Neural cell (in vitro differentiated cells): ENCODE measurements around the gene SH3PXD2A. TPM values are rescaled to one million over a fixed set of nuclear protein-coding genes. Genes with fewer than 3 reads are reported as not detected.

ENCODE experiments used
- H2AFZ ChIP-seq: fragments of 200-600, 300-800 bp; sonication (generic), shearing (Covaris generic); 2 replicates; pipeline ENCODE4 v1.6.0; 2014; ENCODE audit warnings: low read depth, mild to moderate bottlenecking, antibody characterized with exemption, low read length, moderate library complexity
- H3F3A ChIP-seq: fragments of 200-600 bp; shearing (Covaris generic); 2 replicates; pipeline ENCODE4 v1.6.1; 2016; ENCODE audit warnings: mild to moderate bottlenecking, moderate library complexity, mixed read lengths, antibody characterized with exemption, low read length; ENCODE audit not compliant: insufficient read depth, poor library complexity, severe bottlenecking
- H3K27ac ChIP-seq: fragments of 200-600, 300-800 bp; sonication (generic), shearing (Covaris generic); 2 replicates; pipeline ENCODE4 v1.5.1; 2014; ENCODE audit warnings: mild to moderate bottlenecking, low read length, moderate library complexity
- H3K27me3 ChIP-seq: fragments of 300-800, 200-600 bp; sonication (generic), shearing (Covaris generic); 2 replicates; pipeline ENCODE4 v1.6.0; 2014; ENCODE audit warnings: mild to moderate bottlenecking, low read depth, low read length, moderate library complexity; ENCODE audit not compliant: insufficient read depth
- H3K36me3 ChIP-seq: fragments of 300-800, 200-600 bp; sonication (generic), shearing (Covaris generic); 2 replicates; pipeline ENCODE4 v1.5.1; 2014; ENCODE audit warnings: mild to moderate bottlenecking, antibody characterized with exemption, low read length, moderate library complexity; ENCODE audit not compliant: insufficient read depth
- H3K4me2 ChIP-seq: fragments of 300-800, 200-600 bp; sonication (generic), shearing (Covaris generic); 2 replicates; pipeline ENCODE4 v1.6.0; 2014; ENCODE audit warnings: mild to moderate bottlenecking, low read length
- H3K4me3 ChIP-seq: fragments of 300-800, 200-600 bp; sonication (generic), shearing (Covaris generic); 2 replicates; pipeline ENCODE4 v1.5.1; 2014; ENCODE audit warnings: mild to moderate bottlenecking, low read length, moderate library complexity
- H3K79me2 ChIP-seq: fragments of 200-600 bp; shearing (Covaris generic); replicated peaks from 2 replicates; pipeline ENCODE4 v1.6.0; 2014; ENCODE audit warnings: mild to moderate bottlenecking, low read length, moderate library complexity; ENCODE audit not compliant: insufficient read depth
- H3K9ac ChIP-seq: fragments of 300-800, 200-600 bp; sonication (generic), shearing (Covaris generic); 2 replicates; pipeline ENCODE4 v1.6.1; 2016; ENCODE audit warnings: mild to moderate bottlenecking, low read length, mixed read lengths
- H3K9me2 ChIP-seq: fragments of 200-600 bp; shearing (Covaris generic); 2 replicates; pipeline ENCODE4 v1.6.1; 2016; ENCODE audit warnings: mild to moderate bottlenecking, low read length, mixed read lengths; ENCODE audit not compliant: insufficient read depth
- H3K9me3 ChIP-seq: fragments of 200-600, 300-800 bp; sonication (generic), shearing (Covaris generic); 2 replicates; pipeline ENCODE4 v1.6.1; 2016; ENCODE audit warnings: mild to moderate bottlenecking, mixed run types, low read length, moderate library complexity, mixed read lengths
- H4K20me1 ChIP-seq: fragments of 200-600 bp; shearing (Covaris generic); 2 replicates; pipeline ENCODE4 v1.6.1; 2016; ENCODE audit warnings: mild to moderate bottlenecking, mixed run types; ENCODE audit not compliant: insufficient read depth
- EP300 ChIP-seq: fragments of 450-650 bp; conservative IDR thresholded peaks from 2 replicates; pipeline ENCODE4 v1.6.1; 2014; ENCODE audit warnings: antibody characterized with exemption, mild to moderate bottlenecking, moderate library complexity; ENCODE audit not compliant: poor library complexity, severe bottlenecking
- EZH2 ChIP-seq: fragments of 200-600, 300-800 bp; shearing (Covaris generic), sonication (generic); IDR thresholded peaks from 2 replicates; pipeline ENCODE4 v1.6.1; 2014; ENCODE audit warnings: antibody characterized with exemption, low read length, borderline replicate concordance, mild to moderate bottlenecking; ENCODE audit not compliant: insufficient read depth, poor library complexity, severe bottlenecking
- MXI1 ChIP-seq: fragments of 450-650 bp; conservative IDR thresholded peaks from 2 replicates; pipeline ENCODE4 v1.6.1; 2014; ENCODE audit warnings: antibody characterized with exemption, mild to moderate bottlenecking; ENCODE audit not compliant: poor library complexity, severe bottlenecking
- POLR2AphosphoS5 ChIP-seq: IDR thresholded peaks from 2 replicates; pipeline ENCODE4 v1.6.1; 2012
- RAD21 ChIP-seq: fragments of 450-650 bp; conservative IDR thresholded peaks from 2 replicates; pipeline ENCODE4 v1.6.1; 2014; ENCODE audit warnings: antibody characterized with exemption, mild to moderate bottlenecking, moderate library complexity
- SMC3 ChIP-seq: fragments of 450-650 bp; conservative IDR thresholded peaks from 2 replicates; pipeline ENCODE4 v1.6.1; 2014; ENCODE audit warnings: antibody characterized with exemption, mild to moderate bottlenecking, moderate library complexity; ENCODE audit not compliant: poor library complexity
- TAF1 ChIP-seq: IDR thresholded peaks from 2 replicates; pipeline ENCODE4 v1.6.1; 2012; ENCODE audit warnings: low read depth
- polyA plus RNA-seq: library from polyadenylated mRNA; depleted of rRNA; stranded (reverse); fragments of >200 nt; gene quantifications from 2 replicates; pipeline ENCODE4 v1.2.3, GENCODE V29; 2014
- TF ChIP-seq, protein P1 (sequence below): fragments of 450-650 bp; IDR thresholded peaks from 2 replicates; pipeline ENCODE4 v1.5.1; 2014; ENCODE audit warnings: antibody characterized with exemption, mild to moderate bottlenecking, moderate library complexity; ENCODE audit not compliant: poor library complexity, severe bottlenecking
- TF ChIP-seq, protein P2 (sequence below): IDR thresholded peaks from 2 replicates; pipeline ENCODE4 v1.6.1; 2012; ENCODE audit warnings: borderline replicate concordance

SH3PXD2A gene
- polyA plus RNA-seq, 1 donor from 2014 or later, result 5.2 TPM

DNA sequence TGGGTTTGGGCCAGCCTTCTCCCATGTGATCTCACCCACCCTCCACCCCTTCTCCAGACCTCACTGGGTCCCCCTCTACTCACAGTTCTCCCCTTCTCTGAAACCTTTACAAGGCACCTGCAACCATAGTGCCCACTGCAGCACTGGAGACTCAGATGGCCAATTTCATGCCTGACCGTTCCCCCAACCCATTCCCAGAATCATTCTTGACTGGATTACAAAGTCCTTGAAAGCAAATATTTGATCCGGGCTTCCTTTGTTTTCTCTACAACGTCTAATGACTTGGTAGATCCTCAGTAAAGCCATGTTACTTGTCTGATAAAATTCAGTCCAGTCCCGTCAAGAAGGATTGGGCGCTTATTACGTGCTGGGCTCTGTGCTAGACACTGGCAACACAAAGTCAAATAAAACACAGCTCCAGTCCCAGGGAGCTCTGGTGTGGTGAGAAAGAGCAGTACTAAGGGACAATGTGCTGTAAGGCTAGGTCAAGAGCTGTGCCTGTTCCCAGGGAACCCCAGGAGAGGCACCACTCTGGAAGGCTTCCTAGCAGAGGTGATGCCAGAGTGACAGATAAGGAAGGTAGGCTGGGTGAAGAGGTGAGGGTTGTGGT lies 36.5 kb downstream of the SH3PXD2A start:
- no peak overlapping the region for H3K4me3 ChIP-seq
- H3K36me3 ChIP-seq, result no peaks in the 10 kb centered on the region
- TF ChIP-seq SMC3 (no peak), RAD21 (no peak), EZH2 (no peak)
- TF ChIP-seq, protein P1, sequence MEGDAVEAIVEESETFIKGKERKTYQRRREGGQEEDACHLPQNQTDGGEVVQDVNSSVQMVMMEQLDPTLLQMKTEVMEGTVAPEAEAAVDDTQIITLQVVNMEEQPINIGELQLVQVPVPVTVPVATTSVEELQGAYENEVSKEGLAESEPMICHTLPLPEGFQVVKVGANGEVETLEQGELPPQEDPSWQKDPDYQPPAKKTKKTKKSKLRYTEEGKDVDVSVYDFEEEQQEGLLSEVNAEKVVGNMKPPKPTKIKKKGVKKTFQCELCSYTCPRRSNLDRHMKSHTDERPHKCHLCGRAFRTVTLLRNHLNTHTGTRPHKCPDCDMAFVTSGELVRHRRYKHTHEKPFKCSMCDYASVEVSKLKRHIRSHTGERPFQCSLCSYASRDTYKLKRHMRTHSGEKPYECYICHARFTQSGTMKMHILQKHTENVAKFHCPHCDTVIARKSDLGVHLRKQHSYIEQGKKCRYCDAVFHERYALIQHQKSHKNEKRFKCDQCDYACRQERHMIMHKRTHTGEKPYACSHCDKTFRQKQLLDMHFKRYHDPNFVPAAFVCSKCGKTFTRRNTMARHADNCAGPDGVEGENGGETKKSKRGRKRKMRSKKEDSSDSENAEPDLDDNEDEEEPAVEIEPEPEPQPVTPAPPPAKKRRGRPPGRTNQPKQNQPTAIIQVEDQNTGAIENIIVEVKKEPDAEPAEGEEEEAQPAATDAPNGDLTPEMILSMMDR, result no peak
- H2AFZ ChIP-seq, result no peak overlapping the region
- no peaks in the 10 kb centered on the region for H3K79me2 ChIP-seq
- H3K9me3 ChIP-seq, result no peaks in the 10 kb centered on the region
- H3K9ac ChIP-seq, result no peak overlapping the region
- H3K9me2 ChIP-seq, result no peaks in the 10 kb centered on the region
- H4K20me1 ChIP-seq, result no peaks in the 10 kb centered on the region
- no peaks in the 10 kb centered on the region for H3K27me3 ChIP-seq
- H3F3A ChIP-seq, result no peaks in the 10 kb centered on the region
- H3K27ac ChIP-seq, result no peak overlapping the region
- no peak overlapping the region for H3K4me2 ChIP-seq

DNA sequence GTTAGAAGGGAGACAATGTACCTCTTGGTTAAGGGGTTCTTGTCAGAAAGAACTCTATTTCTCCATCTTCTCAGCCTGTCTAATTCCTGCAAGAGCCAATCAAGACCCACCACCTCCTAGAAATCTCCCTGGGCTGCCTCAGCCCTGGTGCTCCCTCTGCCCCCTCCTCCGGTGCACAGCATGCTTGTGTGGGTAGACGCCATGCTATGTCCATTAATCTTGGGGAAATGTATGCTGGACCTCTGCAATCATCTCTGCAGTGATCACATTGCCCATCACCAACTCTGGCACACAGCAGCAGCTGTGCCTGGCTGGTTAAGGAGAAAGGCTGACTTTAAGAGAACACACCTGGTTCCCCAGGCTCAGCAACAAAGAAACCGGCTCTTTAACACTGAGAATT lies 37.3 kb downstream of the SH3PXD2A start:
- Histone ChIP-seq H3K36me3 (no peaks in the 10 kb centered on the region), H3K4me2 (no peak overlapping the region), H2AFZ (no peak overlapping the region), H3F3A (no peaks in the 10 kb centered on the region), H3K27me3 (no peaks in the 10 kb centered on the region), H3K9me2 (no peaks in the 10 kb centered on the region), H3K9me3 (no peaks in the 10 kb centered on the region), H3K9ac (no peak overlapping the region), H4K20me1 (no peaks in the 10 kb centered on the region), H3K4me3 (no peak overlapping the region), H3K27ac (no peak overlapping the region), H3K79me2 (no peaks in the 10 kb centered on the region)
- TF ChIP-seq, protein P1, result no peak
- TF ChIP-seq EP300, result no peak
- TF ChIP-seq TAF1, result no peak
- no peak for TF ChIP-seq EZH2
- TF ChIP-seq SMC3, result no peak
- TF ChIP-seq MXI1, result no peak
- TF ChIP-seq, protein P2, sequence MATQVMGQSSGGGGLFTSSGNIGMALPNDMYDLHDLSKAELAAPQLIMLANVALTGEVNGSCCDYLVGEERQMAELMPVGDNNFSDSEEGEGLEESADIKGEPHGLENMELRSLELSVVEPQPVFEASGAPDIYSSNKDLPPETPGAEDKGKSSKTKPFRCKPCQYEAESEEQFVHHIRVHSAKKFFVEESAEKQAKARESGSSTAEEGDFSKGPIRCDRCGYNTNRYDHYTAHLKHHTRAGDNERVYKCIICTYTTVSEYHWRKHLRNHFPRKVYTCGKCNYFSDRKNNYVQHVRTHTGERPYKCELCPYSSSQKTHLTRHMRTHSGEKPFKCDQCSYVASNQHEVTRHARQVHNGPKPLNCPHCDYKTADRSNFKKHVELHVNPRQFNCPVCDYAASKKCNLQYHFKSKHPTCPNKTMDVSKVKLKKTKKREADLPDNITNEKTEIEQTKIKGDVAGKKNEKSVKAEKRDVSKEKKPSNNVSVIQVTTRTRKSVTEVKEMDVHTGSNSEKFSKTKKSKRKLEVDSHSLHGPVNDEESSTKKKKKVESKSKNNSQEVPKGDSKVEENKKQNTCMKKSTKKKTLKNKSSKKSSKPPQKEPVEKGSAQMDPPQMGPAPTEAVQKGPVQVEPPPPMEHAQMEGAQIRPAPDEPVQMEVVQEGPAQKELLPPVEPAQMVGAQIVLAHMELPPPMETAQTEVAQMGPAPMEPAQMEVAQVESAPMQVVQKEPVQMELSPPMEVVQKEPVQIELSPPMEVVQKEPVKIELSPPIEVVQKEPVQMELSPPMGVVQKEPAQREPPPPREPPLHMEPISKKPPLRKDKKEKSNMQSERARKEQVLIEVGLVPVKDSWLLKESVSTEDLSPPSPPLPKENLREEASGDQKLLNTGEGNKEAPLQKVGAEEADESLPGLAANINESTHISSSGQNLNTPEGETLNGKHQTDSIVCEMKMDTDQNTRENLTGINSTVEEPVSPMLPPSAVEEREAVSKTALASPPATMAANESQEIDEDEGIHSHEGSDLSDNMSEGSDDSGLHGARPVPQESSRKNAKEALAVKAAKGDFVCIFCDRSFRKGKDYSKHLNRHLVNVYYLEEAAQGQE, result no peak
- no peak for TF ChIP-seq POLR2AphosphoS5
